Activated CD4-positive, alpha-beta T cell treated with anti-CD3 and anti-CD28 coated beads, Interleukin-10, Interleukin-2, amounts not matched to agents 100 ng/mL and 50 ng/mL, durations not matched to agents 16 hours and 8 hours (primary cell): ENCODE measurements around the gene AASDH.

Experiments
- DNase-seq: peaks from one replicate; pipeline ENCODE4 v3.0.0-alpha.2; 2020

Gene AASDH, protein sequence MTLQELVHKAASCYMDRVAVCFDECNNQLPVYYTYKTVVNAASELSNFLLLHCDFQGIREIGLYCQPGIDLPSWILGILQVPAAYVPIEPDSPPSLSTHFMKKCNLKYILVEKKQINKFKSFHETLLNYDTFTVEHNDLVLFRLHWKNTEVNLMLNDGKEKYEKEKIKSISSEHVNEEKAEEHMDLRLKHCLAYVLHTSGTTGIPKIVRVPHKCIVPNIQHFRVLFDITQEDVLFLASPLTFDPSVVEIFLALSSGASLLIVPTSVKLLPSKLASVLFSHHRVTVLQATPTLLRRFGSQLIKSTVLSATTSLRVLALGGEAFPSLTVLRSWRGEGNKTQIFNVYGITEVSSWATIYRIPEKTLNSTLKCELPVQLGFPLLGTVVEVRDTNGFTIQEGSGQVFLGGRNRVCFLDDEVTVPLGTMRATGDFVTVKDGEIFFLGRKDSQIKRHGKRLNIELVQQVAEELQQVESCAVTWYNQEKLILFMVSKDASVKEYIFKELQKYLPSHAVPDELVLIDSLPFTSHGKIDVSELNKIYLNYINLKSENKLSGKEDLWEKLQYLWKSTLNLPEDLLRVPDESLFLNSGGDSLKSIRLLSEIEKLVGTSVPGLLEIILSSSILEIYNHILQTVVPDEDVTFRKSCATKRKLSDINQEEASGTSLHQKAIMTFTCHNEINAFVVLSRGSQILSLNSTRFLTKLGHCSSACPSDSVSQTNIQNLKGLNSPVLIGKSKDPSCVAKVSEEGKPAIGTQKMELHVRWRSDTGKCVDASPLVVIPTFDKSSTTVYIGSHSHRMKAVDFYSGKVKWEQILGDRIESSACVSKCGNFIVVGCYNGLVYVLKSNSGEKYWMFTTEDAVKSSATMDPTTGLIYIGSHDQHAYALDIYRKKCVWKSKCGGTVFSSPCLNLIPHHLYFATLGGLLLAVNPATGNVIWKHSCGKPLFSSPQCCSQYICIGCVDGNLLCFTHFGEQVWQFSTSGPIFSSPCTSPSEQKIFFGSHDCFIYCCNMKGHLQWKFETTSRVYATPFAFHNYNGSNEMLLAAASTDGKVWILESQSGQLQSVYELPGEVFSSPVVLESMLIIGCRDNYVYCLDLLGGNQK

DNA sequence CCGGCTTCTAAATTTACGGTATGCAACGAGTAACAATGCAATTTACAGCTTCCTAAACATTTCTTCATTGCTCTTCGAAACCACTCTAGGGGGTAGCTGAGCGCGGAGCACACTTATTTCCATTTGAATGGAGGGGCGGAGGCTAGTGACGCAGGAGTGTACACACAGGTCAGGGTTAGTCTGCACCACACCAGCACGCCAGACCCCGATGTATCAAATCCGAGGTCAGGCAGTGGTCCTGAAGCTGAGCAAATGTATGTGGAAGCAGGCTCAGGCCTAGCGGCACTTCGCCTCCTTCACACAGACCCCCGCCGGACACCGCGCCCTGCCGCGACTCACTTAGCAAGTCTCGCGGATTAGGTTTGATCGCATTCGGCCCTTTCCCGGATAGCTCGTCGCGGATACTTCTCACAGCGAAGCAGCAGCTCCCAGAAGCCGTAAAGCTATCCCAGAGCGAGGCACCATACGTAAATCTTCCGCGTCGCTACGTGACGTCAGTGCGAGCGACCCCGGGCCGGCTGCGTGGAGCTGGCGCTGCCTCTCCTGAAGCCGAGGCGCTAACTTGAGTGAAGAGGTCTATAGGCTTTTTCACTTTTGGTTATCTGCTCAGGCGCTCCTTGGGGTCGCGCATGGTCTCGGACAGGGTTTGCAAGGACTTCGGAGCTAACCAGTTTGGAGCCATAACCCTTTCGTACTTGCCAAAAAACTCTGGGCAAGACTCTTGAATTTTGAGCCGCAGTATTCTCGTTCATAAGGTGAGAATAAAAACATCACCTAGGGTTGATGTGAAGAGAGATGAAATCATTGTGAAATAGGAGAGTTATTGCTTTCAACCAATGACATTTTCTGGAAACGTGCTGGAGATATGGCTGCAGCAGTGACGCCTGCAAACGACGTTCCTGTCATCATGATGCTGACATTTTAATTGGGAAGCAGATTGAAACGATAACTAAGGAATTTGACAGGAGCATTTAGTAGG, at the start of gene AASDH:
Gene AASDH, minus strand, starts transcription at position 469 of the 979 bp plus-strand sequence. CDS start 3,192 bp downstream, outside the sequence.
- peak; percentile 96 for DNase-seq

DNA sequence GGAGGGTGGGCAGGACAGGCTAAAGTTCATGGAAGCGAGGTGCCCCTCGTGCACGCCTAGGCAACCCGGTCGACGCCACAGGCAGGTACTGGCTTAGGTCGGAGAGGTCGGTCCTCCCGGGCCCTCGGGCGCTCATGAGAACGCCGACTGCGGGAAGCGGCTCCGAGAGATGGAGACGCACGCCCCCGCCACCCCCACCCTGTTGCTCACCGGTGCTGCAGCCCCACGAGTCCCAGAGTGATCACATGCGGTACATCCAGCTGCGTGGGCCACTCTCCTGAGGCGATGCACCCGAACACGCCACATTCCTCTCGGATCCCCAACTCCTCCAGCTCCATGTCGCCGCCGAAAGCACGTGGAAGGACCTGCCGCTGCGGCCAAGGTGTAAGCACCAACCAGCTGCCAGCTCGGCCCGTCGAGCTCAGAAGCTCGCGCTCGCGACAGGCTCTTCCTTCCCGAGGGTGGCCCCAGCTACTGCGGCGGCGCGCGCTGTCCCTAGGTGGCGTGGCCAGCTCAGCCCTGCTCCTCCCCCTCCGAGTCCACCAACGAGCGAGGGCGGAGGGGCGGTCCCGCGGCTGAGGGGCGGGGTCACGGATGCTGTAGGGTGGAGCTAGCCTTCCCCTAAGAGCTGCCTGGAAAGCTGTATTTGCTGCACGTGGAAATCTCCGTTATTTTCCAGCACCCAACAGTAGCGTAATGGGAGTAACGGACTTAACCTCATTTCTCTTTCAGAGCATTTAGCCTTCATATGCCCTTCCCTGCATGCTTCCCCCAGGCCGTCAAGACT, 48.0 kb upstream of the AASDH start, which contains the start of gene PPAT:
Gene PPAT, minus strand, starts transcription at position 476 of the 787 bp plus-strand sequence. Its CDS starts 138 bp downstream, at position 338.
- peak; percentile 99 for DNase-seq

GRCh38 chr4:56434599-56435139, 47.4 kb upstream of the AASDH start:
- DNase-seq: peak; percentile 61

DNA sequence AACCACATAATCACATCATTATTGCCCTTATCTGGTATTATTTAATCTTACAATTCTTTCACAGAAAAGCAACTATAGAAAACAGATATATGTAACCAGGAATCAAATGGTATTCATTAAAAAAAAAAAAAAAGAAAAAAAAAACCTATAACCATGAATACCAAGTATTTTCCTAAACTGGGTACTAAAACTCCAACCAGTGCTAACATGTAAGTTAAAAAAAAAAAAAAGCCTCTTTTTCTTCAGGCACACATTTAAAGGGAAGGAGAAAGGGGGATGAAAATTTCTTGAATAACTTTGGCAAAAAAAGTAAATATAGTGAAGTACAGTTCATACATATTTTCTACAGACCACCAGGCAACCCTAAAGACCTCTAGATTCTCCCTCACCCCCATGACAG, 46.0 kb upstream of the AASDH start:
- DNase-seq: no peak

GRCh38 chr4:56430203-56430602, 42.9 kb upstream of the AASDH start:
- no peak for DNase-seq

DNA sequence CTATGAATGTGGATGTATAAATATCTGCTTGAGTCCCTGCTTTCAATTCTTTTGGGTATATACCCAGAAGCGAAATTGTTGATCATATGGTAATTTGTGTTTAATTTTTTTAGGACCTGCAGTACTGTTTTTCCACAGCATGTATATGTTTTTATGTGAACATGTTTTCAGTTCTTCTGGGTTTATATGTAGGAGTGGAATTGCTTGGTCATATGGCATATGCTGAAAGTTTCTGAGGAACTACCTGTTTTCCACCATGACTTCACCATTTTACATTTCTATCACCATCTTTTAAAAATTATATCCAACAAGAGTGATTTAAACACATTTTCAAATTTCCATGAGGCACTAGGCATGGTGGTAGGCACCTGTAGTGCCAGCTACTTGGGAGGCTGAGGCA, 39.9 kb upstream of the AASDH start:
- DNase-seq: no peak

- no peak for DNase-seq
Observed at GRCh38 chr4:56426273-56426672, 39.0 kb upstream of the AASDH start.

DNA sequence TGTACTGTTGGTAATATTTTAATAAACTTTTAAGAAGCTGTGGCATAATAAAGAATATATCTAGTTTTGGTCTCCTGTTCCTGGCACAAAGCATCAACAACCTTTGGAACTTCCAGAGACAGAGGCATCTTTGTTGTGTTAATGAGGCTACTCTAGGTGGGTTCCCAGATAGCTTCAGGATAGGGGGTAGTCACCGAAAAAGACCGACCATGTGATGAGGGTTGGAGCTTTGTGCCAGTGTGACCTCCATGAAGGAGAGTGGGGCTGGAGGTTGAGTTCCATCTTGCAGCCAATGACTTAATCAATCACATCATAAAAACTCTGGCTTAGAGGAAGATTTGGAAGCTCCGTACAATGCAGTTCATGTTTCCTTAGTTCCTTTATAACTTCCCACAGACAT, 38.2 kb upstream of the AASDH start:
- no peak for DNase-seq

DNA sequence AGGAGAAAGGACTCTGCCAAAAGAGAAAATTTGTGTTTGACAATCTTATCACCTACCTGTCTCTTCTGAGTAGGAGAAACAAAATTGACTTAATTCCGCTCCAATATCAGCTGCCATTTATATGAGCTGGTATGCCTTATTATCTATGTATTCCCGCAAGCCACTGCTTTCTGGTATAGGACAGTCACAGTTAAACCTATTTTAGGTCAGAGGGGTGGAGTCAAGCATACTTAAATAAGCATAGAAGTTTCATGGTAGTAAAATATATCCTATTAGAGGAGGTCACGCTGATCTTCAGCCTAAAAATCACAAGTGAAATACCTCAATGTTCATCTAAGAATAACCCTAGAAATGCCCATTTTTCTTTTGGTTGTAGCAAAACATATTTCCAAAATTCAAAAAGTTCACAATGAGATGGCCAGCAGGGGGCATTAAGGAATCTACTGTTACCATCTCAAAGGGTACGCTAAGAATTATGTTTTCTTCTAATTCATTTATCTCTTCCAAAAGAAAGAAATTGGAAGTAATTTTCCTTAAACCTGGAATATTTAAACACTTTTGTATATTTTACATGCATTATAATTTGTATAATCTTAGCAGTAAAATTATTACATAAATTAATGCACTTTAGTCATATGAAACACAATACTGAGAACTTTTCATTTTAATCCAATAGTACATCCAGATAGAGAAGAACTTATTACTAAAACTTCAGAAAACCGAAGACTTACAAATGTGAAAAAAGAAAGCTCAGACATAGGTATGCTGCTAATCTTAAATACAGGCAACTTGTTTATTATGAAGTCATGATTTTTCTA, 37.6 kb upstream of the AASDH start:
- DNase-seq: peak; percentile 19

GRCh38 chr4:56424176-56424575, 36.9 kb upstream of the AASDH start:
- no peak for DNase-seq

DNA sequence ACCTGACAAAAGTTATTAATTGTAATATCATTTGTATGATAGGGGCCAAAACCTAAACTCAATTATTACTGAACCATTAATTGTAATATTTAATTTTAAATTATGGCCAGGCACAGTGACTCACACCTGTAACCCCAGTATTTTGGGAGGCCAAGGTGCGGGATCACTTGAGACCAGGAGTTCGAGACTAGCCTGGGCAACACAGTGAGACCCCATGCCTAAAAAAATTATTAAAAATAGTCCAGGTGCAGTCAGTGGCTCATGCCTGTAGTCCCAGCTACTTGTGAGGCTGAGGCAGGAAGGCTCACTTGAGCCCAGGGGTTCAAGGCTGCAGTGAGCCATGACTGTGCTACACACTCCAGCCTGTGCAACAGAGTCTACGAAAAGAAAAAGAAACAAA, 30.1 kb upstream of the AASDH start:
- no peak for DNase-seq

DNA sequence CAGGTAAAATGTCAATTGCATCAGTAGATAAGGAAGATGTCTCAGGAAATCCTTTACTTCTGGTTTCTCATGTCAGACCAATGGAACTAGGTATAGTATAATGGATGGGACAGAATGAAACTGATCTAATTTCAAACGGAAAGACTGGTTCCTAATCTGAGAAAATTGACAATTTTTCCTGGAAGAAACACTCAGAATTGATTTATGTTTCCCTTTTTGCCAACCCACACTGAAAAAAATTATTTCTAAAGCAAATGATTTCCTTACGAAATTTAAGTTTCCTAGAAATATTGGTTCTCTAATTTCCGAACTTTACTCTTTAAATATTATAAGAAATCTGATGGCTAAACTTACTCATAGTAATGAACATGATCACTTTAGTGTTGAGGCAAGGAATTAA, 29.1 kb upstream of the AASDH start:
- DNase-seq: peak; percentile 8

DNA sequence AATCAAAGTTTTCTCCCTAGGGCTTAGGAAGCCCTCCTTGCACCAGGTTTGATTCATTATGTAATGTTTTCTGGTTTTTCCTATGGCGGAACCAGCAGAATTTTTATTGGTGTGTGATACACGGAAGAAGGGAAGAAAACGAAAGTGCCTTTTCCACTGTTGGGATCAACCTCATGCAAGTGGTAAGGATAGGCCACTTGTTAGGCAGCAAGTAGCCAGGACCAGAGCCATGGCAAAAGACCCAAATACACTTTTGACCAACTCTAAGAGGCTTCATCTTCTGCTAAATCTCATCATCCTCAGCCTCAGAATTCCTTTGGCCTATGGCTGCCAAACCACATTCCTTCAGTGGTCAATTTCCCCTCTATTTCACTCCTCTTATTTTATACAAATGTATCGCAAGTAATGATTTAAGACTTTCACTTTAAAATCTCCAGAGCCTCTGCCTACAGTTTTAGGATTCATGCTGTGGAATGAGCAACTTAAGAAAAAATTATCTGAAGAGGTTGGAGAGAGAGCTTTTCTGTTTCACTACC, 26.9 kb upstream of the AASDH start:
- no peak for DNase-seq

DNA sequence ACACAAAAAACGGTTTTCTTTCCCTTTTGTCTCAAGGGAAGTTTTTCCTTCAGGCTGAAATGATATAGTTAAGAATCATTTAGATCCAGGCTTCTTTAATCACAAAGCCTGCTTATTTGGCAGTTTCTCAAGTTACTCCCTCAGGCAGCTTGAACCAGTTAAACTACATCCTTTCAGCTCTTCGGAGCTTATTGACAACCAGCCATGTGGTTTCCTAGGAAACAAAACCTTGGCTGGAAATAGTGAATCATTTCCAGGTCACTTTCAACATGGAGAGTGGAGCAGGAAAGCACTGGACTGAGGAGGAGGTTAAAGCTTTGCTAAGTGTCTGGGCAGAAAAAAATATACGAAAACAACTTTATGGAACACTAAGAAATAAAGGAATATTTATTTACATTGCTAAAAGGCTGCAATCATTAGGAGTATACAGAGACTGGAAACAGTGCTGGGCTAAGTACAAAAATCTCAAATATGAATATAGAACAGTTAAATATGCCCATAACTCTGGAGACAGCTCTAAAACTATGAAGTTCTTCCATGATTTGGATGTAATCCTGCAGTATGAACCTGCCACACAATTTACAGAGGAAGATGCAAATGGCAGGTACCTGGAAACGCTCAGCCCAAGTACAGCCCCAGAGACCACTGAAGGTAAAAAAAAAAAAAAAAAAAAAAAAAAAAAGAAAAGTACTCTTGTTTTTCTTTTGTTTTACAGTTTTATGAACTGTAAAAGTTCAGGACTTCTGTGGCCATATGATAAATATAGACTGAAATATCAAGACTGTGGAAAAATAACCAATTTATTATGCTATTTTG, 23.2 kb upstream of the AASDH start:
- DNase-seq: peak; percentile 61

DNA sequence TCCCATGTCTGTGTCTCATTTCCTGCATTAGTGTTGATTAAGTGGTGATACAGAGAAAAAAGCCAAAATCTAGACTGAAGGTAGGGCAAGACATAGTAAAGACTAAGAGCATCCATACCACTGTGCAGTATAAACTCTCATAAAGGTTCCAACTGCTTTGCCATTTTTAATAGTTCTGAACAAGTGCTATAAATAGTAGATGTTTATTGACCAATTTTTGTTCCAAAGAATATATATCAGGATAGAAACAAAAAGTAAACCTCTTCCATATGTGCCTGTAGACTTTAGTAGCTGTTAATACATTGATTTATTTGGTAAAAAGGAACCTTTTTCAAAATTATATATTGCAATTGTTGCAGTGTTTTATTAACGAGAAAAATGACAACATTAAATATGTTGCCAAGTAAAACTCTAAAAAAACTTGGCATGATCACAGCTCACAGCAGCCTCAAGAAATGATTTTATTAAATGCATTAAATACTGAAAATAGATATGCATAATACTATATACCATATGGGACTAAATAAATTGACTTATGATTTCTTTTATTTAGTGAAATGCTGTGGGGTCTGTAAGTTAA, 22.3 kb upstream of the AASDH start:
- DNase-seq: no peak

GRCh38 chr4:56408978-56409377, 21.7 kb upstream of the AASDH start:
- DNase-seq: no peak

GRCh38 chr4:56406151-56406550, 18.9 kb upstream of the AASDH start:
- no peak for DNase-seq

DNA sequence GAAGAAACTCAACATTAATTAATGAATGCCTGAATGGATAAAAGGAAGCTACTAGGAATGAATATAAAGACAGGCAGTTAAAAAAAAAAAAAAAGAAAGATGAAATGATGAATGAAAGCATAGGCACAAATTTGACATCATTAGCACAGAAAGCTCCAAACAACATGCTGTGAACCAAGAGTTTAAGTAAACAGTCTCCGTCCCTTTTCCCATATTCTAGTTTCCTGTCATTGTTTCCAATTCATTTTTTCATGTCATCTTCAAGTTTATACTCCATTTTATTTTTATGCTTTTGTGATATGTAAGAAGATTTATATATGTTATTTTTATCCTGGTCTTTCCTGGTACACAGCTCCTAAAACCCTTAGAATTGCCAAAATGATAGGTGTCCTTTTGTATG, 17.7 kb upstream of the AASDH start:
- no peak for DNase-seq
